Keratinocyte (primary cell): ENCODE measurements around the gene TEX19. TPM values are rescaled to one million over a fixed set of nuclear protein-coding genes. Genes with fewer than 3 reads are reported as not detected.

Experiments used
- DNase-seq: peaks from one replicate; pipeline ENCODE4 v3.0.0-alpha.2; 2011; ENCODE audit warnings: low read depth, missing footprints, low spot score
- FAIRE-seq: peaks from 2 replicates; lab custom pipeline; 2011; peaks lifted over from hg19 to GRCh38; lab: Jason Lieb, UNC
- H2AFZ ChIP-seq: 2 replicates; pipeline ENCODE4 v1.6.0; 2012; ENCODE audit warnings: low read length, control low read depth, inconsistent platforms; ENCODE audit not compliant: control insufficient read depth
- H3K27ac ChIP-seq: 2 replicates; pipeline ENCODE4 v1.5.1; 2011; ENCODE audit warnings: low read length; ENCODE audit not compliant: control insufficient read depth, insufficient read depth
- H3K27me3 ChIP-seq: 3 replicates; pipeline ENCODE4 v1.6.0; 2011; ENCODE audit warnings: low read length; ENCODE audit not compliant: control insufficient read depth, insufficient read depth; ENCODE audit errors: extremely low read depth
- H3K36me3 ChIP-seq, 2 experiments: 2 replicates in 1 of 2; 3 replicates in 1 of 2; pipeline ENCODE4 v1.5.1; 2011; ENCODE audit warnings: low read length in 2 of 2, mild to moderate bottlenecking in 1 of 2; ENCODE audit not compliant: control insufficient read depth in 2 of 2, insufficient read depth in 2 of 2; ENCODE audit errors: extremely low read depth in 1 of 2
- H3K4me1 ChIP-seq: 3 replicates; pipeline ENCODE4 v1.5.1; 2011; ENCODE audit warnings: low read length; ENCODE audit not compliant: control insufficient read depth, insufficient read depth; ENCODE audit errors: extremely low read depth
- H3K4me2 ChIP-seq: 3 replicates; pipeline ENCODE4 v1.6.0; 2011; ENCODE audit warnings: low read depth, low read length; ENCODE audit not compliant: control insufficient read depth, insufficient read depth; ENCODE audit errors: extremely low read depth
- H3K4me3 ChIP-seq, 3 experiments: fragments of 200-600 bp in 1 of 3; sonication (generic) in 1 of 3; 2 replicates in 2 of 3; 3 replicates in 1 of 3; pipeline ENCODE4 v1.5.1; 2011 to 2016; ENCODE audit warnings: low read length in 3 of 3, mild to moderate bottlenecking in 3 of 3, control low read depth in 2 of 3, inconsistent platforms in 1 of 3, low read depth in 1 of 3, mixed read lengths in 1 of 3, mixed run types in 1 of 3, moderate library complexity in 1 of 3; ENCODE audit not compliant: control insufficient read depth in 2 of 3, insufficient read depth in 2 of 3; ENCODE audit errors: extremely low read depth in 1 of 3
- H3K79me2 ChIP-seq: 2 replicates; pipeline ENCODE4 v1.6.0; 2012; ENCODE audit warnings: low read length; ENCODE audit not compliant: control insufficient read depth, insufficient read depth
- H3K9ac ChIP-seq: 3 replicates; pipeline ENCODE4 v1.6.0; 2011; ENCODE audit warnings: low read length; ENCODE audit not compliant: control insufficient read depth, insufficient read depth; ENCODE audit errors: extremely low read depth
- H3K9me1 ChIP-seq: 3 replicates; pipeline ENCODE4 v1.6.0; 2011; ENCODE audit warnings: low read length; ENCODE audit not compliant: control insufficient read depth, insufficient read depth; ENCODE audit errors: extremely low read depth
- H3K9me3 ChIP-seq: 2 replicates; pipeline ENCODE4 v1.5.1; 2012; ENCODE audit warnings: low read depth, low read length; ENCODE audit not compliant: control insufficient read depth
- H4K20me1 ChIP-seq: 3 replicates; pipeline ENCODE4 v1.6.0; 2011; ENCODE audit warnings: low read length; ENCODE audit not compliant: control insufficient read depth, insufficient read depth; ENCODE audit errors: extremely low read depth
- CTCF ChIP-seq, 3 experiments: IDR thresholded peaks in 1 of 3; conservative IDR thresholded peaks in 1 of 3; optimal IDR thresholded peaks in 1 of 3; 2 replicates in 2 of 3; 3 replicates in 1 of 3; pipeline versions ENCODE3 to v1.5.1; 2011; ENCODE audit warnings: low read length in 3 of 3, mild to moderate bottlenecking in 3 of 3, moderate library complexity in 2 of 3, control low read depth in 1 of 3, inconsistent platforms in 1 of 3; ENCODE audit not compliant: insufficient read depth in 2 of 3; ENCODE audit errors: extremely low read depth in 1 of 3
- EZH2 ChIP-seq: IDR thresholded peaks from one replicate; pipeline ENCODE4 v1.6.1; 2012; ENCODE audit warnings: inconsistent platforms, mild to moderate bottlenecking, low read length, moderate library complexity
- dilution Hi-C: fragments of 300-500 bp; cut with MboI; formaldehyde crosslinking; loops from one replicate; pipeline ENCODE4 v1.7.0; 2020; ENCODE audit warnings: low sequenced_read_pairs; ENCODE audit not compliant: extremely low pct_ligation_motif_present
- polyA minus RNA-seq, 3 experiments: library from RNA; depleted of rRNA, polyadenylated mRNA; stranded (reverse); fragments of >200 nt; gene quantifications; 1 replicate in 1 of 3; 2 replicates in 1 of 3; 3 replicates in 1 of 3; pipeline ENCODE4 v1.2.3, GENCODE V29; 2011
- polyA plus RNA-seq, 5 experiments: library from polyadenylated mRNA; depleted of rRNA in 3 of 5; stranded (reverse) in 3 of 5; stranded (forward) in 1 of 5; unstranded in 1 of 5; fragments of >200 nt; gene quantifications; 1 replicate in 1 of 5; 2 replicates in 3 of 5; 3 replicates in 1 of 5; pipeline versions ENCODE4 v1.2.1 to v1.2.3, GENCODE V29; 2011 to 2012; ENCODE audit warnings: missing spikeins in 2 of 5, low read depth in 1 of 5, low replicate concordance in 1 of 5

Gene TEX19
- polyA plus RNA-seq (0.06 TPM in 1 of 3 replicates, not detected in the others), polyA minus RNA-seq (not detected in 3 replicates)
- not detected for polyA plus RNA-seq (2011; ENCODE audit: low read depth)
- not detected in 2 replicates for polyA plus RNA-seq (2011; cell fraction: cytosol; rRNA removed)
- polyA plus RNA-seq (2011; cell fraction: nucleus; rRNA removed), result not detected in 2 replicates
- polyA plus RNA-seq (2012; ENCODE audit: low replicate concordance), result not detected in 2 replicates
- not detected for polyA minus RNA-seq (2011; cell fraction: cytosol; rRNA and poly(A)+ RNA removed)
- not detected in 2 replicates for polyA minus RNA-seq (2011; cell fraction: nucleus; rRNA and poly(A)+ RNA removed)

GRCh38 chr17:82358465-82359350 lies at the start of gene TEX19:
Gene TEX19, plus strand, starts transcription at chr17:82359247. Its CDS starts 2,904 bp downstream, at chr17:82362151.
- Histone ChIP-seq H3K9me3 (no peaks in the 10 kb centered on the region), H2AFZ (no peak within 1 kb of the TSS), H3K9me1 (no peaks in the 10 kb centered on the region), H3K4me2 (no peak within 1 kb of the TSS), H3K4me1 (peaks cover 14% of the 10 kb centered on the region), H3K79me2 (no peaks in the 10 kb centered on the region), H3K4me3 (no peak within 1 kb of the TSS), H3K36me3 (no peaks in the 10 kb centered on the region), H4K20me1 (no peaks in the 10 kb centered on the region), H3K9ac (no peak within 1 kb of the TSS), H3K27me3 (peaks cover 21% of the 10 kb centered on the region), H3K27ac (no peak within 1 kb of the TSS)
- TF ChIP-seq CTCF (optimal IDR thresholded peaks at IDR 0.05 in 1 of 3, IDR thresholded peaks at IDR 0.05 in 1 of 3, conservative IDR thresholded peaks at IDR 0.05 in 1 of 3; ENCODE audit: extremely low read depth in 1 of 3, insufficient read depth in 2 of 3, low read length in 3 of 3), result peak in 1 of 3 experiments; percentile 28
- no peak for TF ChIP-seq EZH2
- dilution Hi-C loops, result no loop called here
- DNase-seq, result no peak
- FAIRE-seq, result no peak

GRCh38 chr17:82309656-82310570 lies 49.1 kb upstream of the TEX19 start:
- DNase-seq, result no peak
- H3K36me3 ChIP-seq, result no peaks in the 10 kb centered on the region
- H3K4me2 ChIP-seq, result no peak overlapping the region
- no peak for FAIRE-seq
- no peak overlapping the region for H3K27ac ChIP-seq
- H3K9me1 ChIP-seq, result no peaks in the 10 kb centered on the region
- no peaks in the 10 kb centered on the region for H4K20me1 ChIP-seq
- H3K4me1 ChIP-seq, result no peaks in the 10 kb centered on the region
- no peak overlapping the region for H2AFZ ChIP-seq
- TF ChIP-seq CTCF (optimal IDR thresholded peaks at IDR 0.05 in 1 of 3, IDR thresholded peaks at IDR 0.05 in 1 of 3, conservative IDR thresholded peaks at IDR 0.05 in 1 of 3; ENCODE audit: extremely low read depth in 1 of 3, insufficient read depth in 2 of 3, low read length in 3 of 3) (no peak), EZH2 (no peak)
- no peaks in the 10 kb centered on the region for H3K9me3 ChIP-seq
- dilution Hi-C loops, result no loop called here
- no peak overlapping the region for H3K4me3 ChIP-seq
- H3K9ac ChIP-seq, result no peak overlapping the region
- peaks cover 46% of the 10 kb centered on the region for H3K27me3 ChIP-seq
- H3K79me2 ChIP-seq, result no peaks in the 10 kb centered on the region
